ENCODE measurements around the gene TMEFF1. TPM values are rescaled to one million over a fixed set of nuclear protein-coding genes. Genes with fewer than 3 reads are reported as not detected.

The TMEFF1 gene
- total and polyA plus RNA-seq, 2 of the 8 experiments (the other 6 are each of a cell fraction or from before 2014, with no cell fraction given): 13.5 to 68.2 TPM

GRCh38 chr9:100549048-100549447 lies 76.1 kb downstream of the TMEFF1 start:
- H3K79me1 ChIP-seq (ENCODE audit: low read depth, low read length): no peaks in the 10 kb centered on the region; the same call in 1 of the 2 replicates
- H3K4me3 ChIP-seq (ENCODE audit: extremely low read depth in 1 of 4, insufficient read depth in 2 of 4, low read depth in 3 of 4, low read length in 4 of 4): no peak overlapping the region
- TF ChIP-seq CHD2 (IDR thresholded peaks at IDR 0.05; ENCODE audit: low read length) (no peak), RAD21 (IDR thresholded peaks at IDR 0.05 in 1 of 2, conservative IDR thresholded peaks at IDR 0.05 in 1 of 2; ENCODE audit: low read depth in 2 of 2, low read length in 2 of 2) (no peak), YY1 (IDR thresholded peaks at IDR 0.05; ENCODE audit: low read depth, low read length) (no peak), PHF8 (conservative IDR thresholded peaks at IDR 0.05; ENCODE audit: low read depth, low read length) (no peak)
- no peak for DNase-seq (ENCODE audit: low read depth in 1 of 2, low spot score in 2 of 2)
- H3K79me2 ChIP-seq (ENCODE audit: control insufficient read depth in 1 of 2, insufficient read depth in 2 of 2, low read length in 2 of 2): peaks cover 0 to 6% of the 10 kb centered on the region in 2 experiments; a peak in 2 of 4 replicates
- no peak overlapping the region for H2AK5ac ChIP-seq (ENCODE audit: low read depth, low read length)
- no peak overlapping the region for H3K4me2 ChIP-seq (ENCODE audit: insufficient read depth in 1 of 2, low read depth in 2 of 2, low read length in 2 of 2)
- ChIA-PET POLR2A (ENCODE audit: partially characterized antibody) (interaction anchor here (0.7 kb wide), 1 partner anchor 87 kb away, joined by 3 read pairs; no protein-coding TSS in a partner anchor), CTCF (ENCODE audit: partially characterized antibody) (no interaction called here)
- H2BK12ac ChIP-seq (ENCODE audit: low read depth, low read length): no peak overlapping the region
- H3K56ac ChIP-seq (replicated peaks; ENCODE audit: insufficient read length, low read depth, low read length): no peak overlapping the region
- H3K27me3 ChIP-seq (replicated peaks in 1 of 4; ENCODE audit: control insufficient read depth in 3 of 4, extremely low read depth in 1 of 4, insufficient read depth in 3 of 4, low read length in 3 of 4): no peaks in the 10 kb centered on the region
- H3K23ac ChIP-seq (ENCODE audit: insufficient read length): no peak overlapping the region
- H4K8ac ChIP-seq (ENCODE audit: extremely low read depth, insufficient read depth, low read length): no peak overlapping the region
- WGBS, 2 experiments (ENCODE audit: extremely low coverage in 1 of 2, insufficient coverage in 1 of 2, insufficient read length in 1 of 2, insufficient replicate concordance in 2 of 2, low coverage in 1 of 2, low lambda C conversion rate in 2 of 2, missing lambda C conversion rate in 1 of 2): 92% methylated on average over 5 of the region's 5 CpGs; no CpG with 5 or more reads in 1 of the 2 experiments
- peaks cover 0 to 2% of the 10 kb centered on the region in 2 experiments for H4K20me1 ChIP-seq (replicated peaks in 1 of 2; ENCODE audit: control insufficient read depth in 1 of 2, insufficient read depth in 2 of 2, low read length in 2 of 2)
- H2AFZ ChIP-seq (ENCODE audit: low read length): no peak overlapping the region
- H4K91ac ChIP-seq (replicated peaks; ENCODE audit: insufficient read length, low read length): no peak overlapping the region
- H2BK5ac ChIP-seq (ENCODE audit: low read depth, low read length): no peak overlapping the region
- H3K23me2 ChIP-seq (ENCODE audit: low read depth, low read length): no peaks in the 10 kb centered on the region; the same call in 1 of the 2 replicates
- H3K9ac ChIP-seq (replicated peaks in 1 of 4; ENCODE audit: extremely low read depth in 1 of 4, low read depth in 3 of 4, low read length in 3 of 4): no peak overlapping the region
- peaks cover 8 to 89% (median 42%) of the 10 kb centered on the region in 4 experiments; a peak in 7 of 8 replicates for H3K36me3 ChIP-seq (ENCODE audit: control insufficient read depth in 2 of 4, insufficient read depth in 4 of 4, low read length in 3 of 4)
- no peak overlapping the region for H3K27ac ChIP-seq (ENCODE audit: low read depth, low read length)
- H3K9me3 ChIP-seq (ENCODE audit: insufficient read depth in 2 of 2, low read depth in 1 of 2, low read length in 1 of 2): peaks cover 8 to 13% of the 10 kb centered on the region in 2 experiments
- H2BK20ac ChIP-seq (ENCODE audit: low read length): no peak overlapping the region
- no peak overlapping the region for H2BK120ac ChIP-seq (replicated peaks; ENCODE audit: low read depth, low read length)
- no peak overlapping the region for H4K5ac ChIP-seq (ENCODE audit: insufficient read length, low read depth, low read length)
- no peak overlapping the region for H3K18ac ChIP-seq (ENCODE audit: extremely low read depth, low read length)
- no peak overlapping the region for H3K14ac ChIP-seq (ENCODE audit: insufficient read length)
- no peaks in the 10 kb centered on the region for H3K4me1 ChIP-seq (replicated peaks in 1 of 4; ENCODE audit: control insufficient read depth in 3 of 4, insufficient read depth in 4 of 4, low read length in 3 of 4)
- no peak overlapping the region for H3K4ac ChIP-seq (replicated peaks; ENCODE audit: insufficient read length, low read depth, low read length)
- H2BK15ac ChIP-seq (ENCODE audit: low read length): no peak overlapping the region
- no peak for FAIRE-seq
